Choroid plexus epithelial cell (primary cell): Measurements from ENCODE around the gene RALBP1.
A peak's percentile ranks its signal among the peaks of the same experiment; 100 is the strongest.

Experiments used
- DNase-seq: peaks from one replicate; pipeline ENCODE4 v3.0.0-alpha.2; 2010; ENCODE audit warnings: low read depth
- H3K4me3 ChIP-seq: 2 replicates; pipeline ENCODE4 v1.5.1; 2011; ENCODE audit warnings: low read depth, mild to moderate bottlenecking, control low read depth, low read length, moderate library complexity
- TF ChIP-seq, protein P1 (sequence below): conservative IDR thresholded peaks from 2 replicates; pipeline ENCODE4 v1.5.1; 2011; ENCODE audit warnings: low read depth, mild to moderate bottlenecking, control low read depth, inconsistent platforms, low read length, moderate library complexity

Gene RALBP1

DNA sequence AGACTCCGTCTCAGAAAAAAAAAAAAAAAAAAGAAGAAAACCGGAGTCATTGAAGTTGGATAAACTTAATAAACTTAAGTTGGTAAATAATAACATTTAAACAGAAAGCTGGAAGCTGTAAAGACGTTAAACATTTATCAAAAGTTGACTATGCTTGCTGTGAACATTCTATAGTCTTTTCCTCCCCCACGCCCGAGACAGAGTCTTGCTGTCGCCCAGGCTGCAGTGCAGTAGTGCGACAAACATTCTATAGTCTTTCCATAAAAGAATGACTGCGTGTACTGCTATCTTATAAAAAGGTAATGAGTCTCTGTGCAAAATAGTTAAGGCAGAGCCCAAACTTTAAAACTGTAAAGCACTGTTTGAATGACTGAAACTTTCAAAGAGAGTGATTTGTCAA is 93.9 kb downstream of the RALBP1 start:
- DNase-seq = no peak
- TF ChIP-seq, protein P1, sequence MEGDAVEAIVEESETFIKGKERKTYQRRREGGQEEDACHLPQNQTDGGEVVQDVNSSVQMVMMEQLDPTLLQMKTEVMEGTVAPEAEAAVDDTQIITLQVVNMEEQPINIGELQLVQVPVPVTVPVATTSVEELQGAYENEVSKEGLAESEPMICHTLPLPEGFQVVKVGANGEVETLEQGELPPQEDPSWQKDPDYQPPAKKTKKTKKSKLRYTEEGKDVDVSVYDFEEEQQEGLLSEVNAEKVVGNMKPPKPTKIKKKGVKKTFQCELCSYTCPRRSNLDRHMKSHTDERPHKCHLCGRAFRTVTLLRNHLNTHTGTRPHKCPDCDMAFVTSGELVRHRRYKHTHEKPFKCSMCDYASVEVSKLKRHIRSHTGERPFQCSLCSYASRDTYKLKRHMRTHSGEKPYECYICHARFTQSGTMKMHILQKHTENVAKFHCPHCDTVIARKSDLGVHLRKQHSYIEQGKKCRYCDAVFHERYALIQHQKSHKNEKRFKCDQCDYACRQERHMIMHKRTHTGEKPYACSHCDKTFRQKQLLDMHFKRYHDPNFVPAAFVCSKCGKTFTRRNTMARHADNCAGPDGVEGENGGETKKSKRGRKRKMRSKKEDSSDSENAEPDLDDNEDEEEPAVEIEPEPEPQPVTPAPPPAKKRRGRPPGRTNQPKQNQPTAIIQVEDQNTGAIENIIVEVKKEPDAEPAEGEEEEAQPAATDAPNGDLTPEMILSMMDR = no peak
- H3K4me3 ChIP-seq = no peak overlapping the region

DNA sequence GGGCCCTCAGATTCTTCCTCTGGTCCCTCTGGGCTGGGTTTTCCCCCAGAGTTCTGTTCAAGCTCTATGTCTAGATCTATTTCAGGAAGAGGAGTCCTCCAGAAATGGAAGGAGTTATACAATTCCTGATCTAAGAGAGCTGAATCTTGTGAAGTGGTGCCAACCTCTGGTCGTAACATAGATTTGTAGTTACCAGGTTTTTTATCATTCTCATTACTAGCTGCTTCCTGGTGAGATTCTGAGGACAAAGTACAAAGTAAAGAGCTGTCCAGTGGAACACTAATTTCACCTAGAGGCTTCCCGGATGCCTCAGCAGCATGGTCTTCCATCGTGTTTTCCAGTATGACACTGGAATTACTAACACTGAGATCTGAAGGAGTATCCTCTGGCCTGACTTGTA is 94.9 kb downstream of the RALBP1 start:
- no peak overlapping the region for H3K4me3 ChIP-seq
- DNase-seq = no peak
- TF ChIP-seq, protein P1 = no peak

DNA sequence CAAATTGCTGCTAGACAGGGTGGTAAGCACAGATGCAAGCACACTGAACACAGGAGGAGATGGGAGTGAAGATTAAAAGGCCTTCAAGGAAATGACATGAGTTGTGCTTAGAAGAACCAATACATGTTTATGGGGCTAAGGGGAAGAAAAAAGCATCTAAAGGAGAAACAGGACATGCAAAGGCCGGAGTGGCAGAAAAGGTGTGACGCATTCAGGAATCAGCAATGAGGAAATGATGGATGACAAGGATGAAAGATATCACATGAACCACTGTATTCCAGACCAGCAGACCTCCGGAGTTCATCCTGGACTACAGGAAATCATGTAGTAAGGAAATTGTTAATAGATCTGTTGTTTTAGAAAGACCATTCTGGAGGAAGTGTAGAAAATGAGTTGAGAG is 96.2 kb downstream of the RALBP1 start:
- TF ChIP-seq, protein P1 = no peak
- no peak overlapping the region for H3K4me3 ChIP-seq
- no peak for DNase-seq

DNA sequence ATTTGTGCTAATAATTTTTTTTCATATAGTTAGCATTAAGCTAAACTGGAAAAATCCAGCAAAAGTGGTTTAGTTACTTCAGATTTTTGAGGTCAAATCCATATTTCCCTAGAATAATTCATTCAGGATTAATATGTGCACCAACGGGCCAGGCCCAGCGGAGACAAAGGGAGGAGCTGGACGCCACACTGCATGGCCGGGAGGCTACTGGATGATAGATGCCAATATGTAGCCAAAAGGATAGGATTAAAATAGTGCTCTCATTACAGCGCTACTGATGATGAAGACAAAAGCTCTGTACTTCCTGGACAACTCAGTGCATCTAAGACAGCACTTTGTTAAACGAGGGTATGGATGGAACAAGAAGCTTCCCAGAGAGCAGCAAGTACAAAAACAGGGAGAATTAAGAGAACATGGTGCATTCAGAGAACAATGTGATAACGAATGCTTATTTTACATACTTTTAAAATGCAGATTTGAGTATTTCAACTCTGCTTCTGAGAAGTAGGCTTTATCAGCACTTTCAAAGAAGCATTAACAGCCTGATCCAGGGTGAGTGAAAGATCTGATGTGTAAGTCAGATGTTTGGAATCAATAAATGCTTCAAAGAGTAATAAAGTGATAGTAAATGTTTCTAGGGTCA is 99.3 kb downstream of the RALBP1 start:
- TF ChIP-seq, protein P1 = no peak
- no peak overlapping the region for H3K4me3 ChIP-seq
- DNase-seq = no peak

DNA sequence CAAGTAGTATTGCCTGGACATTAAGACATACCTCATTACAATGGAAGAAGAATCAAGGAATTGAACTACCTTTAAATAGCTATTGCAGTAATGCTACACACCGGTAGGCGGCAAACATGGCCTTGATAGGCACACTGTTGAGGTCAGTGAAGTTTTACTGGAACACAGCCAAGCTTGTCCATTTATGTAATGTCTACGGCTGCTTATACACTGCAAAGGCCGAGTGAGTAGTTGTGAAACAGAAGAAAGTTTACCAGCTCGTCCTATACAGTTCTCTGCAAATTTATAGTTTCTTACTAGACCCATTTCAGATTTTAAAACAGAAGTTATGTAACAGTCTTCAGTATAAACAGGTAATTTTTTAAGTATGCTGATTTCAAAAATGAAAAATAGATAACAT is 100.2 kb downstream of the RALBP1 start:
- DNase-seq = peak; percentile 99
- TF ChIP-seq, protein P1 = peak; percentile 90
- no peak overlapping the region for H3K4me3 ChIP-seq

DNA sequence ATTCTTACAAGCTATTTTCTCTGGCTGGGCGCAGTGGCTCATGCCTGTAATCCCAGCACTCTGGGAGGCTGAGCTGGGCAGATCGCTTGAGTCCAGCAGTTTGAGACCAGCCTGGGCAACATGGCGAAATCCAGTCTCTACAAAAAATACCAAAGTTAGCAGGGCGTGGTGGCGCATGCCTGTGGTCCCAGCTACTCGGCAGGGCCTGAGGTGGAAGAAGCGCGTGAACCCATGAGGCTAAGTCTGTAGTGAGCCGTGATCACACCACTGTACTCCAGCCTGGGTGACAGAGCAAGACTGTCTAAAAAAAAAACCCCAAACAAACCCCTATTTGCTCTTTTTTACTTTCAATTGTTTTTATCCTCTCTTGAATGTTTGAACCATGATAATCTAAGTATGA is 102.0 kb downstream of the RALBP1 start:
- H3K4me3 ChIP-seq = no peak overlapping the region
- DNase-seq = peak; percentile 38
- TF ChIP-seq, protein P1 = no peak

DNA sequence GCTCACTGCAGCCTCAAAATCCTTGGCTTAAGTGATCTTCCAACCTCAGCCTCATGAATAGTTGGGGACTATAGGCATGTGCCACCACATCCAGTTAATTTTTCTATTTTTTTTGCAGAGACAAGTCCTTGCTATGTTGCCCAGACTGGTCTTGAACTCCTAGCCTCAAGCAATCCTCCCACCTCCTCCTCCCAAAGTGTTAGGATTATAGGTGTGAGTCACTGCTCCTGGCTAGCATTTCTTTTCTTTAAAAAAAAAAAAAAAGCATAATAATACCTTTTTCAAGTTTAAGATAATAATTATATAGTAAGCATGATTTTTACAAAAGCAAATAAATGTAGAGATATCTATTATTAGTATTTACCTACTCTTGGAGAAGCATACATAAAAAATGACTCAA is 103.0 kb downstream of the RALBP1 start:
- TF ChIP-seq, protein P1 = no peak
- no peak for DNase-seq
- H3K4me3 ChIP-seq = no peak overlapping the region
